ENCODE results near the gene ZCCHC18.

DNA sequence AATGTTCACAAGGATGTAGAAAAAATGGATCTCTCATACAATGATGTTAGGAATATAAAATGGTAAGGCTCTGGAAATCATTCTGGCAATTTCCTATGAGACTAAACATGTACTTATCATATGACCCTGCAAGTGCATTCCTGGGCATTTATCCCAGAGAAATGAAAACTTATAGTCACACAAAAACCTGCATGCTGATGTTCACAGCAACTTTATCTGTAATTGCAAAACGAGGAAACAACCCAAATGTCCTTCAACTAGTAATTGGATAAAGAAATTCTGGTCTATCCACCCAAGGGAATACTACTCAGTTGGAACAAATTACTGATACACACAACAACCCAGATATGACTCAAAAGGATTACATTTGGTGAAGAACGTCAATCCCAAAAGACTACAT is 14.5 kb downstream of the ZCCHC18 start:
- TF ChIP-seq, protein P1, sequence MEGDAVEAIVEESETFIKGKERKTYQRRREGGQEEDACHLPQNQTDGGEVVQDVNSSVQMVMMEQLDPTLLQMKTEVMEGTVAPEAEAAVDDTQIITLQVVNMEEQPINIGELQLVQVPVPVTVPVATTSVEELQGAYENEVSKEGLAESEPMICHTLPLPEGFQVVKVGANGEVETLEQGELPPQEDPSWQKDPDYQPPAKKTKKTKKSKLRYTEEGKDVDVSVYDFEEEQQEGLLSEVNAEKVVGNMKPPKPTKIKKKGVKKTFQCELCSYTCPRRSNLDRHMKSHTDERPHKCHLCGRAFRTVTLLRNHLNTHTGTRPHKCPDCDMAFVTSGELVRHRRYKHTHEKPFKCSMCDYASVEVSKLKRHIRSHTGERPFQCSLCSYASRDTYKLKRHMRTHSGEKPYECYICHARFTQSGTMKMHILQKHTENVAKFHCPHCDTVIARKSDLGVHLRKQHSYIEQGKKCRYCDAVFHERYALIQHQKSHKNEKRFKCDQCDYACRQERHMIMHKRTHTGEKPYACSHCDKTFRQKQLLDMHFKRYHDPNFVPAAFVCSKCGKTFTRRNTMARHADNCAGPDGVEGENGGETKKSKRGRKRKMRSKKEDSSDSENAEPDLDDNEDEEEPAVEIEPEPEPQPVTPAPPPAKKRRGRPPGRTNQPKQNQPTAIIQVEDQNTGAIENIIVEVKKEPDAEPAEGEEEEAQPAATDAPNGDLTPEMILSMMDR (IDR thresholded peaks at IDR 0.05): no peak
- no peak for TF ChIP-seq POLR2AphosphoS5 (IDR thresholded peaks at IDR 0.05)
- no peak for TF ChIP-seq POLR2A (IDR thresholded peaks at IDR 0.05)

All from suprapubic skin (tissue), 4 donors.